EL (cell line): ENCODE results near the gene SPACA7.
"Not testable (repeated sequence)": the region's sequence is repeated elsewhere in the genome, so short reads cannot be mapped to it uniquely, and the experiment has no call there.

Experiments used
- DNase-seq: peaks from one replicate; pipeline ENCODE4 v3.0.0-alpha.2; 2016

The SPACA7 gene

GRCh38 chr13:112351825-112352224, 24.3 kb upstream of the SPACA7 start:
- DNase-seq: no peak

GRCh38 chr13:112353856-112354255, 22.3 kb upstream of the SPACA7 start:
- DNase-seq: no peak

GRCh38 chr13:112354330-112355273, 21.6 kb upstream of the SPACA7 start:
- no peak for DNase-seq

- no peak for DNase-seq
Measured at GRCh38 chr13:112355274-112355838, 20.8 kb upstream of the SPACA7 start.

- no peak for DNase-seq
Measured at GRCh38 chr13:112356190-112356589, 20.0 kb upstream of the SPACA7 start.

GRCh38 chr13:112358156-112358555, 18.0 kb upstream of the SPACA7 start:
- DNase-seq: no peak

GRCh38 chr13:112362021-112362420, 14.1 kb upstream of the SPACA7 start:
- DNase-seq: no peak

GRCh38 chr13:112363867-112364528, 12.2 kb upstream of the SPACA7 start:
- DNase-seq: no peak

- no peak for DNase-seq
Measured at GRCh38 chr13:112366907-112367646, 9.1 kb upstream of the SPACA7 start.

- DNase-seq: no peak
Measured at GRCh38 chr13:112368883-112369282, 7.3 kb upstream of the SPACA7 start.

- no peak for DNase-seq
Measured at GRCh38 chr13:112370311-112370710, 5.8 kb upstream of the SPACA7 start.

GRCh38 chr13:112374271-112374670, 1.9 kb upstream of the SPACA7 start:
- no peak for DNase-seq

GRCh38 chr13:112391746-112392145, 15.6 kb downstream of the SPACA7 start:
- DNase-seq: no peak

- no peak for DNase-seq
Measured at GRCh38 chr13:112392719-112393118, 16.6 kb downstream of the SPACA7 start.

GRCh38 chr13:112395022-112395421, 18.9 kb downstream of the SPACA7 start:
- DNase-seq: peak; percentile 32

GRCh38 chr13:112395941-112396340, 19.8 kb downstream of the SPACA7 start:
- not testable (repeated sequence) for DNase-seq

- no peak for DNase-seq
Measured at GRCh38 chr13:112397108-112397507, 21.0 kb downstream of the SPACA7 start.

GRCh38 chr13:112398347-112398746, 22.2 kb downstream of the SPACA7 start:
- DNase-seq: not testable (repeated sequence)

GRCh38 chr13:112409828-112410227, 33.7 kb downstream of the SPACA7 start:
- not testable (repeated sequence) for DNase-seq

GRCh38 chr13:112416647-112417046, 40.5 kb downstream of the SPACA7 start:
- no peak for DNase-seq

GRCh38 chr13:112417079-112417478, 40.9 kb downstream of the SPACA7 start:
- no peak for DNase-seq

GRCh38 chr13:112424098-112424497, 47.9 kb downstream of the SPACA7 start:
- DNase-seq: no peak

- DNase-seq: no peak
Measured at GRCh38 chr13:112428704-112429103, 52.5 kb downstream of the SPACA7 start.
